ENCODE measurements around the gene S100P.

DNA sequence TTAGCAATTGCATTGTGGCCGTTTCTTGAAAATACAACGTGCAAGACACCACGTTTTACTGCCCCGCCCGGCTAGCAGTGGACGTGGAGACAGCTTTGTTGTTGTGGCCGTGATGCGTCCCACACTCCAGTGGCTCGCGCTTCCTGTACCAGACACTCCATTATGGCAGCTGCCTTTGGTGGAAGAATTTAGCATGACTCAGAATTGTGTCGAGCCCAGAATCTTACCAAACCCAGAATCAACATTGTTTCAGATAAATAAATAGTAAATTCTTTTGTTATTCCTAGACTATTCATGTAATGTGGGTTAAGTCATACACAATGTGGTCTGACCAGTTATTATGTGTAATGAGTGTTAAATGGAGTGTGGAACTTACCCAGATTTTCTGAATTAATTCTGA, 25.3 kb upstream of the S100P start:
- TF ChIP-seq, protein P1, sequence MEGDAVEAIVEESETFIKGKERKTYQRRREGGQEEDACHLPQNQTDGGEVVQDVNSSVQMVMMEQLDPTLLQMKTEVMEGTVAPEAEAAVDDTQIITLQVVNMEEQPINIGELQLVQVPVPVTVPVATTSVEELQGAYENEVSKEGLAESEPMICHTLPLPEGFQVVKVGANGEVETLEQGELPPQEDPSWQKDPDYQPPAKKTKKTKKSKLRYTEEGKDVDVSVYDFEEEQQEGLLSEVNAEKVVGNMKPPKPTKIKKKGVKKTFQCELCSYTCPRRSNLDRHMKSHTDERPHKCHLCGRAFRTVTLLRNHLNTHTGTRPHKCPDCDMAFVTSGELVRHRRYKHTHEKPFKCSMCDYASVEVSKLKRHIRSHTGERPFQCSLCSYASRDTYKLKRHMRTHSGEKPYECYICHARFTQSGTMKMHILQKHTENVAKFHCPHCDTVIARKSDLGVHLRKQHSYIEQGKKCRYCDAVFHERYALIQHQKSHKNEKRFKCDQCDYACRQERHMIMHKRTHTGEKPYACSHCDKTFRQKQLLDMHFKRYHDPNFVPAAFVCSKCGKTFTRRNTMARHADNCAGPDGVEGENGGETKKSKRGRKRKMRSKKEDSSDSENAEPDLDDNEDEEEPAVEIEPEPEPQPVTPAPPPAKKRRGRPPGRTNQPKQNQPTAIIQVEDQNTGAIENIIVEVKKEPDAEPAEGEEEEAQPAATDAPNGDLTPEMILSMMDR (IDR thresholded peaks at IDR 0.05; ENCODE audit: low read length), result no peak
- no peak for TF ChIP-seq EZH2 (IDR thresholded peaks at IDR 0.05; ENCODE audit: borderline replicate concordance, low read length)

All from OCI-LY1 (cell line).